ENCODE results near the gene PLSCR4. TPM values are rescaled to one million over a fixed set of nuclear protein-coding genes. Genes with fewer than 3 reads are reported as not detected.

The PLSCR4 gene
- total and polyA plus RNA-seq, 2 of the 4 experiments (the other 2 are of a cell fraction) = 3.8 to 4.4 TPM

DNA sequence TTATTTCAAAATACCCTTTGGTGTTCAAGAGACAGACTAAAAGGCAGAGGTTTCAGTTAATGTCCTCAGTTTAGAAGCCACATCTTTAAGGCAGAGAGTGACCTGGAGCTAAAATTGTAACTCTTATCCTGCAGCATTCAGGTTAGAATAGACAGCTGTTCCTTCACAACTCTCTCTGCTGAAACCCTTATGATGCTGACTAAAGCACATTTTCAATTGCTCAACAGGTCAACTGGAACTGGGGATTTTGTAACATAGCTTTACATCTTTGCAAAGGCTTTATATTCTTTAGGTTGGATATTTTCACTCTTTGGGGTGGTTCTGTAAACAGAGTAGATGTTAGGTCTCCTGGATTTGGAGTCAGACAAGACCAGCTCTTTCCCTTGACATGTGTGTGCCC, 20.3 kb upstream of the PLSCR4 start:
- no peak overlapping the region for H4K8ac ChIP-seq (ENCODE audit: low read depth in 2 of 2, low read length in 2 of 2)
- H3K27ac ChIP-seq (ENCODE audit: insufficient read depth, low read length) = no peak overlapping the region
- ATAC-seq (ENCODE audit: low read depth) (no peak), DNase-seq (no peak)
- CTCF ChIA-PET = interaction anchor here (1.0 kb wide), 1 partner anchor 56 kb away, joined by 3 read pairs; no protein-coding TSS in a partner anchor
- H3K9me3 ChIP-seq (ENCODE audit: control insufficient read depth, insufficient read depth, low read length) = no peaks in the 10 kb centered on the region
- no peak for TF ChIP-seq NFE2L2 (IDR thresholded peaks at IDR 0.05; ENCODE audit: low read depth, low read length)
- TF ChIP-seq ELK1 (IDR thresholded peaks at IDR 0.05; ENCODE audit: borderline replicate concordance, low read depth, low read length) = no peak
- TF ChIP-seq CHD1 (IDR thresholded peaks at IDR 0.05; ENCODE audit: low read depth, low read length) = no peak
- TF ChIP-seq MAFK (IDR thresholded peaks at IDR 0.05; ENCODE audit: low read depth, low read length) = no peak
- no peak for TF ChIP-seq RCOR1 (IDR thresholded peaks at IDR 0.05; ENCODE audit: insufficient replicate concordance, low read length)
- no peak for TF ChIP-seq USF2 (IDR thresholded peaks at IDR 0.05; ENCODE audit: low read depth, low read length)
- TF ChIP-seq BHLHE40 (IDR thresholded peaks at IDR 0.05; ENCODE audit: low read depth, low read length) = no peak
- TF ChIP-seq CTCF (conservative IDR thresholded peaks at IDR 0.05; ENCODE audit: low read depth, low read length) = no peak
- TF ChIP-seq FOS (IDR thresholded peaks at IDR 0.05; ENCODE audit: low read depth, low read length) = no peak
- TF ChIP-seq MXI1 (IDR thresholded peaks at IDR 0.05; ENCODE audit: borderline replicate concordance, low read depth, low read length) = no peak
- TF ChIP-seq SMC3 (IDR thresholded peaks at IDR 0.05; ENCODE audit: low read depth, low read length) = no peak
- no peak for TF ChIP-seq RFX5 (IDR thresholded peaks at IDR 0.05; ENCODE audit: low read depth, low read length)
- no peak for TF ChIP-seq RAD21 (IDR thresholded peaks at IDR 0.05; ENCODE audit: low read length)
- TF ChIP-seq MAZ (IDR thresholded peaks at IDR 0.05; ENCODE audit: borderline replicate concordance, low read depth, low read length) = no peak
- no peak for TF ChIP-seq POLR2A (IDR thresholded peaks at IDR 0.05; ENCODE audit: low read depth, low read length)
- TF ChIP-seq CEBPB (IDR thresholded peaks at IDR 0.05; ENCODE audit: low read depth, low read length) = no peak
- no peaks in the 10 kb centered on the region for H3K27me3 ChIP-seq (ENCODE audit: control insufficient read depth, insufficient read depth, low read length)
- in situ Hi-C loops (cut with MboI; ENCODE audit: low sequenced_read_pairs) (no loop called here), dilution Hi-C loops (cut with HindIII; ENCODE audit: low sequenced_read_pairs, unreplicated experiment) (no loop called here), intact Hi-C loops (cut with micrococcal nuclease) (no loop called here)
- H3K18ac ChIP-seq (ENCODE audit: low read depth, low read length) = no peak overlapping the region
- no peak overlapping the region for H2AFZ ChIP-seq (replicated peaks; ENCODE audit: low read length, poor library complexity)
- no peak overlapping the region for H4K91ac ChIP-seq (ENCODE audit: insufficient read depth, low read depth, low read length)
- H3K36me3 ChIP-seq (ENCODE audit: control insufficient read depth, insufficient read depth, low read length) = no peaks in the 10 kb centered on the region
- no peak overlapping the region for H2BK20ac ChIP-seq (ENCODE audit: low read depth, low read length)
- H4K5ac ChIP-seq (ENCODE audit: low read depth, low read length) = no peak overlapping the region
- H2BK5ac ChIP-seq (ENCODE audit: low read depth, low read length, poor library complexity, severe bottlenecking) = no peak overlapping the region
- no peak overlapping the region for H3K9ac ChIP-seq (ENCODE audit: low read depth, low read length)
- BruUV-seq (replicated peaks) = no TSS peak
- peaks cover 4% of the 10 kb centered on the region for H3K4me1 ChIP-seq (ENCODE audit: control insufficient read depth, insufficient read depth, low read length)
- no peak overlapping the region for H3K56ac ChIP-seq (ENCODE audit: extremely low read depth, insufficient read depth, low read length)
- no peak overlapping the region for H3K4me2 ChIP-seq (ENCODE audit: low read depth, low read length)
- no peak overlapping the region for H2AK5ac ChIP-seq (ENCODE audit: low read depth, low read length)
- no peaks in the 10 kb centered on the region for H3K79me1 ChIP-seq (ENCODE audit: low read depth in 1 of 2, low read length in 2 of 2)
- peaks cover 3% of the 10 kb centered on the region for H3K9me1 ChIP-seq (ENCODE audit: insufficient read depth, low read length)
- H2BK120ac ChIP-seq (ENCODE audit: low read depth, low read length) = no peak overlapping the region
- H2BK15ac ChIP-seq (ENCODE audit: low read depth, low read length) = no peak overlapping the region
- no peak overlapping the region for H3K4me3 ChIP-seq (ENCODE audit: insufficient read depth, low read depth, low read length)
- no peak overlapping the region for H2AK9ac ChIP-seq (replicated peaks; ENCODE audit: low read depth, low read length, poor library complexity)
- no peak overlapping the region for H3K23ac ChIP-seq (ENCODE audit: low read depth, low read length)
- no peaks in the 10 kb centered on the region for H4K20me1 ChIP-seq (ENCODE audit: insufficient read depth, low read length)
- POLR2A ChIA-PET (ENCODE audit: unreplicated experiment) = no interaction called here
- H3K4ac ChIP-seq (ENCODE audit: low read depth, low read length) = no peak overlapping the region
- no peak overlapping the region for H3K14ac ChIP-seq (replicated peaks; ENCODE audit: low read depth, low read length)
